HG03460 (cell line): Measurements from ENCODE around the gene KLHL7.
"Not testable (repeated sequence)": the region's sequence is repeated elsewhere in the genome, so short reads cannot be mapped to it uniquely, and the experiment has no call there.

ENCODE experiments used
- ATAC-seq: cut with Tn5 transposase; IDR thresholded peaks from one replicate; pipeline ENCODE4 v1.9.1; 2021; ENCODE audit not compliant: unreplicated experiment

Gene KLHL7

GRCh38 chr7:23213755-23214154 is 108.2 kb downstream of the KLHL7 start:
- no peak for ATAC-seq

GRCh38 chr7:23214423-23214822 is 108.8 kb downstream of the KLHL7 start:
- ATAC-seq: no peak

DNA sequence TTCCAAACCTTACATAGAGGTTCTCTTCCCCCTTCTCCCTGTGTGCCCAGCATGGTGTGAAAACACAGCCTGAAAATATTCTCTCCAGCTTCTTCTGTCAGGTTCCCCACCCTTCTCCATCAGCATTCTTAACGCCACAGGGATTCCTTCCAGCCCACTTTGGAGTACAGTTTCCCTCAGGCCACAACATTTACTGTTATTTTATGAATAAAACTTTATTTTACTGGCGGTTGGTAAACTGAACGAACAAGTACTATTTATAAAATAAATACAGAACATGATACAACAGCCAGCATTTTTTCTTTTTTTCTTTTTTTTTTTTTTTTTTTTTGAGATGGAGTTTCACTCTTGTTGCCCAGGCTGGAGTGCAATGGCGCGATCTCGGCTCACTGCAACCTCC is 109.4 kb downstream of the KLHL7 start:
- no peak for ATAC-seq

- ATAC-seq: no peak
Observed at GRCh38 chr7:23216021-23216420, 110.4 kb downstream of the KLHL7 start.

GRCh38 chr7:23218196-23218595 is 112.6 kb downstream of the KLHL7 start:
- no peak for ATAC-seq

DNA sequence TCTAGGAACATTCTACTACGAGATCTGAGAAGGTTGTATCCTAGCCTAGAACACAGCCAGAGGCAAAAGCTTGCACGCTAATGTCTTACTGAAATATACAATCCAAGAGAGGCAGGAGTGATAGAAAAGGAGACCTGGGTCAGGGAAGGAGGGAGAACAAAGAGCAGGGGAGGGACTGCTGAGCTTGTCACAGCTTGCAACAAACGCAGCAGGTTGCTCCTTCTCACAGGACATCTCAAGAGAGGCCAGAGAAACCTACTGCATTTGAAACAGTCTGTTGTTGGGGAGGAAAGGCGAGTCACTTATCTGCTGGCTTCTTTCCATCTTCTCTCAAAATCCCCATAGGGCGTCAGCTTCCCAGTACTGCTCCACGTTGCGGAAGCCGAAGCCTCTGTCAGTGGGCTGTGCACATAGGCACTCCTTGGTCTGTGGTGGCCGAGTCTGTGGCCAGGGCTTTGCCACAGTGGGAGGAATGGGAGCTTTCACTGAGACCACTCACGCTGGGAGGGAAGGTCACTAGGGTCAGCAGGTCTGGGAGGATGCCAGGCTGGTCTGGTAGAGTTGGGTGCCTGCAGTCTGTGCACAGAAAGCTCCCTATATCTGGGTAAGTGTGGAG is 115.2 kb downstream of the KLHL7 start:
- ATAC-seq: no peak

- ATAC-seq: no peak
Observed at GRCh38 chr7:23222439-23223030, 117.0 kb downstream of the KLHL7 start.

DNA sequence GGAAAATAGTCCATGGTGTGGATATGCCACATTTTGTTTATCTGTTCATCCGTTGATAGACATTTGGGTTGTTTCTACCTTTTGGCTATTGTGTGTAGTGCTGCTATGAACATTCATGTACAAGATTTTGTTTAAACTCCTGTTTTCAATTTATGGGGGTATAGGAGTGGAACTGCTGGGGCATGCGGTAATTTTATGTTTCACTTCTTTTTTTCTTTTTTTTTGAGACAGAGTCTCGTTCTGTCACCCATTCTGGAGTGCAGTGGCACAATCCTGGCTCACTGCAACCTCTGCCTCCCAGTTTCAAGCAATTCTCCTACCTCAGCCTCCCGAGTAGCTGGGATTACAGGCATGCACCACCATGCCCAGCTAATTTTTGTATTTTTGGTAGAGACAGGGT is 118.8 kb downstream of the KLHL7 start:
- not testable (repeated sequence) for ATAC-seq

DNA sequence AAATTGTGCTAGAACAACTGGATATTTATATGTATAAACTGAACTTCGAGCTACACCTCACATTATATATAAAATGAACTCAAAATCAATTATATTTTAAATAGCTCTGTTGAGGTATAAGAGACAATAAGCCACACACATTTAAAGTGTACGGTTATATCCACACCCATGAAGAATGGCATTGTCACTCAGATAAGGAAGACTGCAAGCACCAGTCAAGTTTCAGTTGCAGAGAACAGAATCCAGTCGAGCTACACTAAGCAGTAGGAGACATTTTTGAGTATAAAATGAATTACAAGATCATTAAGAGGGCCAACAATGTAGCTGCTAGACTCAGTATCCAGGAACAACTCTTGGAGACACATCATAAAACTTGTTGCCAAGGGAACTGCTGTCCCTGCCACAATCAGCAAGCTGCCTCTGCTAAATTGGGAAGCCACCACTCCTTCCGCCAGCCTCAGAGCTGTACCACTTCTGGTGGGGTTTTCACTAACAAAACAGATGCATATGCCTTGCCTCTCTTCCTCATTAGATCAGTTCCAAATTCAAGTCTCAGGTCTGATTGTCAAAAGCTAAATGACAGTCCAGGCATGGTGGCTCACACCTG is 121.4 kb downstream of the KLHL7 start:
- ATAC-seq: no peak
